Anterior cingulate cortex (tissue), 58 donors: ENCODE measurements around the gene GFRA4.

Source experiments
- DNase-seq, 58 donors: peaks; one replicate each; lab custom pipeline; 2025; lab: John Stamatoyannopoulos, UW

GFRA4 gene, protein sequence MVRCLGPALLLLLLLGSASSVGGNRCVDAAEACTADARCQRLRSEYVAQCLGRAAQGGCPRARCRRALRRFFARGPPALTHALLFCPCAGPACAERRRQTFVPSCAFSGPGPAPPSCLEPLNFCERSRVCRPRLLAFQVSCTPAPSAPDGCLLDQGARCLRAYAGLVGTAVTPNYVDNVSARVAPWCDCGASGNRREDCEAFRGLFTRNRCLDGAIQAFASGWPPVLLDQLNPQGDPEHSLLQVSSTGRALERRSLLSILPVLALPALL

DNA sequence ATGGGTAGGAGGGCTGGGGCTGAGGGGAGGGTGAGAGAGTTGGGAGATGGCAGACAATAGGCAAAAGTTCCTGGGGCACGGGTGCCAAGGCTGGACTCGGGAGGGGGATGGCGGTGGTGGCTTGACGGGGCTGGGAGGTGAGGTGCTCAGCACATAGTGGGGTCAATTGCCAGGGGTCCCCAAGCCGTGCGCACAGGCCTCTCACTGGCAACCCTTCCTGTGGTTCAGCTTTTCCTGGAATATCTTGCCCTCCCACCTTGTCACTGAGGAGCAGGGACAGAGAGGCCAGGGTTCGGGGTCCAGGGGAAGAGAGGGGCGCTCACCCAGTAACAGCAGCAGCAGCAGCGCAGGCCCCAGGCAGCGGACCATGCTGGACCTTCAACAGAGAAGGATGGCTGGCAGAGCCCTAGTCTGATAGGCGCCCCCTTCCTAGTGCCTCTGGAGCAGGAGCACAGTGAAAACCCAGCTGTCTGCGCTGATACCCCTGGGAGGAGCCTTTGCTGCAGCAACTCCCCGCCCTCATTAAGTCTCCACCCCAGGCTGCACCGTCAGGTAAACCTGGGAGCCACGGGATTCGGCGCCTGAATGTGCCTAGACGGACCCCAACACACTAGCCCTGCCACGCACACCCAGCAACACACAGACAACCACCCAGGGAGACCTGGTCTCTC, at the start of gene GFRA4:
TSS of gene GFRA4 (minus strand) at position 369 of the 671 bp plus-strand sequence. CDS start at position 369, 0 bp downstream.
- DNase-seq, result no peak

DNA sequence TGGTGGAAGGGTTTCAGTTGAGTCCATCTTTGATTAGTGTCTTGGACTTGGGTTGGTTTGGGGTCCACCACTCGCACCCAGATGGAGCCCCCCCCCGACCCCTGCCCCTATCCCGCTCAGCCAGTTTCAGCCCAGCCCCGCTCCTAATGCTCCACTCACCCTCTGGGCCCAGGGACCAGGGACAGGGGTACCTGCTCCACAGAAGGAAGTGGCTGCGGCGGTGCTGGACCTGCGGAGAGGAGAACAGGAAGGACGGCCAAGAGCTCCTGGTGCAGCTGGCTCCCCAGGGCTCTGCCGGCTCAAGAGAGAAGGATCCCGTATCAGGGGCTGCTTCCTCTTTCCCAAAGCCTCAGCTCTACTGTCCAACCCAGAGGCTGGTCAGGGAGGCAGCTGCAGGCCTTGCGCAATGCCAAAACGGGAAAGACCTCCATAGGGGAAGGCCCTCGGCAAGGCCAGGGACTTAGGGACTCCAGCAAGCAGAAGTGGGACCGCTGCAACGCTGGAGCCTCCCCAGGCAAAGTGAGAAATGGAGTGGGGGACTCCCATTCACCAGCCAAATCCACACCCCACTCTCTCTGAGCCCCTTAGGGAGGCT, 49.2 kb upstream of the GFRA4 start, which contains the start of gene SIGLEC1:
TSS of gene SIGLEC1 (minus strand) at position 322 of the 595 bp plus-strand sequence. CDS start 5,472 bp downstream, outside the sequence.
- peak in 26 of 58 donors; percentile 4 to 54 (median 20) for DNase-seq

DNA sequence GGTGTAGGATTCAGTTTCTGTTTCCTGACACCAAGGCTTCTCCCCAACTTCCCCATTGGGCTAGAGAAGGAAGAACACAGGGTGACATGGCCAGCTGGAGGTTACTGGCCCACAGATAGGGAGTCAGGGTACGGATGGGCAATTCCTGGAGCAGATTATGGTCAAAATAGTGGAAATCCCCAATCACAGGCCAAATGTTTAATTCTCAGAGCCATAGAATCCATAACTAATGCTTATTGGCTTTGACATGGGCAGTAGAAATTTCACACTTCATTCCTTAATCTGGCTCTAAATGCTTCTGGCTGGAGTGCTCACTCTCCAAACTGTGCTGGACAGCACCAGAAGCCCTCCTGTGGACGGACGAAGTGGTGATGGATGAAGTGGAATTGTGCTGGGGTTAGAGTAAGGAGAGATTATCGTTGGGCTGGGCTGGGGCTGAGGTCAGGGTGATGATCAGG, 48.3 kb upstream of the GFRA4 start:
- no peak for DNase-seq

DNA sequence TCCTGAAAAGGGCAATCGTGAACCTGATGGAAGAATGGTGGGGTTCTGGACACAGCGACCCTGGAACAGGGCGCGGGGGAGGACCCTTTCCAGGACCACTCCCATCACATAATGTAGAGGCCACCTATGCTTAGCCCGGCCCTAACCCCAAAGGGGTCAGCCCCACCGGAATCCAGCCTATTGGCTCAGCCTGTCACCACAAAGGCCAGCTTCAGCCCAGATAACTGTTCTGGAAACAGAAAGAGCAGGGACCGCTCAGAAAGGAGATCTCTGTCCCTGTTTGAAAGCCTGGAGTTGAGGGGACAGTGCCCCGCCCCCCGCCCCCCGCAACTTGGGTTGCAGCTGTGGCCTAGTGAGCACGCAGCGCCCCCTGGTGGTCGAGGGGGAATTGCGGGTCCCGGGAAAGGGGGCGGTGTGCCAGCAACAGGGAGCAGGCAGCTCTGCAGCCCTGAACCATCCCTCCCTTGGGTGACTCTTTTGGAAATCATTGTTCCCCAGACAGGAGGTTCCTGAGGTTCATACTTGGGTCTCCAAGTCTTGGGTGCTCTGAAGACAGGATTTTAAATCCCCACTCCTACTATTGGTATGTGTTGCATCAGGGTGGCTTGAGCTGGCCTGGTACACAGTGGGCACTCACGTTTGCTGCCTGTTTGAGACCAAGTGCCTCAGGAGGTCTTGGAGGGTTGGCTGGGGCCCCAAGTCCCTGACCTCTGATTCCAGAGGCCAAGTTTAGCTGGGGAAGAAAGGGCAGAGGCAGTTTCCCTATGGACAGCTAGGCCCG, 47.7 kb upstream of the GFRA4 start:
- DNase-seq, result peak in 51 of 58 donors; percentile 3 to 80 (median 47)

DNA sequence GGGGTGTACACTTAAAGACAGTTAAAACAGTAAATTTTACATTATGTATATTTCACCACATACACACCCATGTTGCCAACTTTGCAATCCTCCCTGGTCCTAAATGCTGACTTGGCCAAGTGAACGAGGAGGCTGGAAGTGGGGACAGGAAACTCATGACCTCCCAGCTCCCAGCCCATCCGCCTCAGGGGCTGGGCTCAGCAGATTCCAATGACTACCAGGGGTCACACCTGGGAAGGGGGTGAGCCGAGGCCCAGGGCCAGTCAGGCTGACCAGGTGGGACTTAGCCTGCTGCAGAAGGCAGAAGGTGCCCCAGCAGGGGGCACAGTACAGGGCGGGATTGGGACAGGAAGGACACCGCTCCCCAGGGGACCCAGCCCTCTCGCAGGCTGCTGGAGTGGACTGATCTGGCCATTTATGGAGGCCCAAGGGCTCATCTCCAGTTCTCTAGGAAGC, 46.8 kb upstream of the GFRA4 start:
- no peak for DNase-seq

- no peak for DNase-seq
These were observed 44.3 kb upstream of the GFRA4 start for GRCh38 chr20:3707508-3707899.

DNA sequence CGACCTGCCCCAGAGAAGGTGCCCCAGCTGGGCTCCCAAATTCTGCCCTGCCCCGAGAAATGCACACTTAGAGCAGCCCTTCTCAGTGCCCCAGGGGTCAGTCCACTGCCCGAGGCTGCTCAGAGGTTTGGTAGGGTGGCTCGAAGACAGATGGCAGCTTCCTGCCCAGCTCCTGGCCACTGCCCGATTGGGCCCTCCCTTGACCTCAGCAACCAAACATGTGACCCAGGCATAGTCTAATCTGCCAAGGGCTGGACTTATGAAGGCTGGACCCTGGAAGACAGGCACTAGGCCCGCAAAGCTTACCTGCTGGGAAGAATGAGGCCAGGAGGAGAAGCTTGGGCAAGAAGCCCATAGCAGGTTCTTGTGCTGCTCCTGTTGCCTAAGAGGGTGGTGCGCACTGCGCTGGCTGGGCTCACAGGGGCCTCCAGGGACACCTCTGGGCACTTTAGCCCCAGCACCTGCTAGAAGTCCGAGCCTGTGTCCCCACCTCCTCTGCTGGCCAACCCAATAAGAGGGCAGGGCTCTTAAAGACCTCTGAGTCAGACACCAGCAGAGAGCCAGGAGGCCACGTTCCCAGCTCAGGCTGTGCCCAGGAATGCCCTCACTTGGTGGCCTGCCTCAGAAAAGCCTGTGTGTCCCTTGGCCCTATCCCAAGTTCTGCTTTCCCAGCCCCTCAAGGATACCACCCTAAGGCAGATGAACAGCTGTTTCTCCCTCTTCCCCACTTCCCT, 43.7 kb upstream of the GFRA4 start:
- DNase-seq, result no peak

- DNase-seq, result no peak
These were observed 43.0 kb upstream of the GFRA4 start for GRCh38 chr20:3705970-3706739.

DNA sequence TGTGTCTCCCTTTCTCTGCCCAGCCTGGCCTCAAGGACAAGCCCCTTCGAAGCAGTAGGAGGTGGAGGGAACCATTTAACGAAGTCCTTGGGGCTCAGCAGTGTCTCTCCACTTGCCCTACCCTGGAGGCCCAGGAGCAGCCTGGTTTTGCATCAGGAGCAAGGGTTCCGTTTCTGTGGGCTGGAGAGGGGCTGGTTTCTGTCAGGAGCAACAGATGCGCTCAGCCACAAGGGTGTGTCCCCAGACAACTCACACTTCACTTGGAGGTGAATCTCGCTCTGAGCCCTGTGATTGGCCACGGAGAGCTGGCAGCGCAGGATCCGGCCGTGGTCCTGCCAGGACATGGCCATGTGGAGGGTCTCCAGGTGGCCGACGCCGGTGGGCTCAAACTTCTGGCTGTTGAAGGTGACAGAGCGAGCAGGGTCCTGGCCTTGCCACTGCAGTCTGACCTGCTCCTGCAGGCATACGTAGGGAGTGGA, 42.3 kb upstream of the GFRA4 start:
- DNase-seq, result no peak

GRCh38 chr20:3704087-3704486, 40.9 kb upstream of the GFRA4 start:
- no peak for DNase-seq

DNA sequence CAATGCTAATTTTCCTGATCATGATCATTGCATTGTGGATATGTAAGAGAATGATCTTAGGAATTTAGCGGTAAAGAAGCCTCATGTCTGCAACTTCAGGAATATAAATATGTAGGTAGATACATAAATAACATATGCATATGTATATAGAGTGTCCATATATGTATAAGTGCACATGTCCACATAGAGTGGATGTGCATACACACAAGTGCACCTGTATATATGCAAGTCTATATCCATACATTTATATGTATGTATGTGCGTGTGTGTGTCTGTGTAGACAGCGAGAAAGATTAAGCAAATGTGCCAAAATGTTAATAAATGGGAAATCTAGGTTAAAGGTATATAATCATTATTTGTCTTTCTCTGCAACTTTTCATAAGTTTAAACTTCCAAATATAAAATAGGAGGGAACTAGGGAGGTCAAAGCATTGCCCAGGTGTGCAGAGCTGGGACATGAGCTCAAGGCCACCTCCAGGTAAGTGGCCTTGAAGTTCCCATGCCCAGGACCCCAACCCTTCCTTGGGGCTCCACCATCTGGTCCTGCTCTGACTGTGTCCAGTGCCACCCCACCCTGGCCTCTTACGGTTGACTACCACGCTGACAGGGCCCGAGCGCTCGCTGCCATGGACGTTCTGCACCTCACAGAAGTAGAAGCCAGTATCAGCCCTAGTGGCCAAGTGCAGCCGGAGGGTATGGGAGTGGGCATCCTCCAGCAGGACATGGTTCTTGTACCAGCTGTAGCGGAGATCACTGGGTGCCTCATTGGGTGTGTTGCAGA, 39.6 kb upstream of the GFRA4 start:
- no peak for DNase-seq

GRCh38 chr20:3701061-3701998, 38.1 kb upstream of the GFRA4 start:
- DNase-seq, result no peak

- no peak for DNase-seq
These were observed 35.8 kb upstream of the GFRA4 start for GRCh38 chr20:3699037-3699436.

GRCh38 chr20:3698591-3699001, 35.4 kb upstream of the GFRA4 start:
- DNase-seq, result no peak

GRCh38 chr20:3697588-3698305, 34.5 kb upstream of the GFRA4 start:
- no peak for DNase-seq
